A549 (cell line): ENCODE data around the gene KRTAP10-2.

Source experiments
- CEBPB ChIP-seq, 2 experiments: fragments of >200 bp in 1 of 2; sonication (Bioruptor Twin) in 1 of 2; formaldehyde crosslinking in 1 of 2; IDR thresholded peaks; 2 replicates each; pipeline ENCODE4 v1.6.1; 2012 to 2016
- CHD4 ChIP-seq: fragments of 200-600 bp; sonication (generic); IDR thresholded peaks from 2 replicates; pipeline ENCODE4 v1.6.1; 2016; ENCODE audit warnings: antibody characterized with exemption, mild to moderate bottlenecking, borderline replicate concordance
- CTCF ChIP-seq: fragments of >200 bp; sonication (Bioruptor Twin); formaldehyde crosslinking; IDR thresholded peaks from 3 replicates; pipeline ENCODE4 v1.5.1; 2016
- EP300 ChIP-seq, 2 experiments: fragments of >200 bp; sonication (Bioruptor Twin); formaldehyde crosslinking; IDR thresholded peaks; 2 replicates in 1 of 2; 3 replicates in 1 of 2; pipeline ENCODE4 v1.6.1; 2016 to 2017
- FOSB ChIP-seq: fragments of 250-450 bp; sonication (Bioruptor Pico); IDR thresholded peaks from 2 replicates; pipeline ENCODE4 v1.5.0; 2020; ENCODE audit warnings: mild to moderate bottlenecking, moderate library complexity
- MAX ChIP-seq: IDR thresholded peaks from 2 replicates; pipeline ENCODE4 v1.6.1; 2012
- PBX3 ChIP-seq: IDR thresholded peaks from 2 replicates; pipeline ENCODE4 v1.6.1; 2012
- POLR2A ChIP-seq: IDR thresholded peaks from 2 replicates; pipeline ENCODE4 v1.6.1; 2012; ENCODE audit warnings: mild to moderate bottlenecking, low read length
- POLR2AphosphoS2 ChIP-seq: conservative IDR thresholded peaks from 2 replicates; pipeline ENCODE4 v1.6.1; 2012; ENCODE audit warnings: low read length, improper control_type of control experiment, inconsistent platforms
- RAD21 ChIP-seq, 2 experiments: fragments of >200 bp in 1 of 2; sonication (Bioruptor Twin) in 1 of 2; formaldehyde crosslinking in 1 of 2; IDR thresholded peaks in 1 of 2; conservative IDR thresholded peaks in 1 of 2; 2 replicates in 1 of 2; 3 replicates in 1 of 2; pipeline ENCODE4 v1.6.1; 2012 to 2018; ENCODE audit warnings: inconsistent platforms in 1 of 2
- REST ChIP-seq: fragments of 200-600 bp; sonication (generic); IDR thresholded peaks from 2 replicates; pipeline ENCODE4 v1.6.1; 2016; ENCODE audit warnings: antibody characterized with exemption, mild to moderate bottlenecking, moderate library complexity
- SREBF2 ChIP-seq: fragments of 450-650 bp; IDR thresholded peaks from 2 replicates; pipeline ENCODE4 v1.6.1; 2014; ENCODE audit warnings: mild to moderate bottlenecking, moderate library complexity

GRCh38 chr21:44550807-44551206, 498 bp downstream of the KRTAP10-2 start:
- TF ChIP-seq CTCF (no peak), EP300 (IDR thresholded peaks at IDR 0.05) (no peak), FOSB (CRISPR knock-in tag) (no peak), POLR2A (no peak), CEBPB (IDR thresholded peaks at IDR 0.05) (no peak), MAX (no peak), PBX3 (no peak), RAD21 (conservative IDR thresholded peaks at IDR 0.05 in 1 of 2, IDR thresholded peaks at IDR 0.05 in 1 of 2) (no peak), POLR2AphosphoS2 (no peak), REST (no peak), CHD4 (no peak), SREBF2 (no peak)
